ENCODE results near the gene AGO3. TPM values are rescaled to one million over a fixed set of nuclear protein-coding genes. Genes with fewer than 3 reads are reported as not detected.

The AGO3 gene
- polyA plus RNA-seq, 1 donor: 9.9 TPM

- Histone ChIP-seq H3K27me3 (ENCODE audit: control insufficient read depth, insufficient read depth, low read length) (peaks cover 3% of the 10 kb centered on the region), H3K27ac (ENCODE audit: low read length) (no peak overlapping the region), H3K36me3 (ENCODE audit: control insufficient read depth, insufficient read depth, low read length) (no peaks in the 10 kb centered on the region), H3K4me1 (ENCODE audit: control insufficient read depth, insufficient read depth, low read length) (peaks cover 3% of the 10 kb centered on the region), H3K9me3 (ENCODE audit: control insufficient read depth, low read depth, low read length) (no peaks in the 10 kb centered on the region), H3K4me3 (ENCODE audit: low read length) (no peak overlapping the region)
- DNase-seq: no peak
- WGBS (ENCODE audit: insufficient coverage, low lambda C conversion rate): 80% methylated on average over 1 of the region's 3 CpGs
These were observed 149.3 kb downstream of the AGO3 start for GRCh38 chr1:36080236-36080635.

GRCh38 chr1:36080801-36081200 is 149.9 kb downstream of the AGO3 start:
- no peaks in the 10 kb centered on the region for H3K9me3 ChIP-seq (ENCODE audit: control insufficient read depth, low read depth, low read length)
- no peaks in the 10 kb centered on the region for H3K36me3 ChIP-seq (ENCODE audit: control insufficient read depth, insufficient read depth, low read length)
- H3K4me1 ChIP-seq (ENCODE audit: control insufficient read depth, insufficient read depth, low read length): peaks cover 3% of the 10 kb centered on the region
- H3K27ac ChIP-seq (ENCODE audit: low read length): no peak overlapping the region
- DNase-seq: no peak
- no peak overlapping the region for H3K4me3 ChIP-seq (ENCODE audit: low read length)
- H3K27me3 ChIP-seq (ENCODE audit: control insufficient read depth, insufficient read depth, low read length): peaks cover 3% of the 10 kb centered on the region
- 80% methylated on average over 1 of the region's 6 CpGs for WGBS (ENCODE audit: insufficient coverage, low lambda C conversion rate)

DNA sequence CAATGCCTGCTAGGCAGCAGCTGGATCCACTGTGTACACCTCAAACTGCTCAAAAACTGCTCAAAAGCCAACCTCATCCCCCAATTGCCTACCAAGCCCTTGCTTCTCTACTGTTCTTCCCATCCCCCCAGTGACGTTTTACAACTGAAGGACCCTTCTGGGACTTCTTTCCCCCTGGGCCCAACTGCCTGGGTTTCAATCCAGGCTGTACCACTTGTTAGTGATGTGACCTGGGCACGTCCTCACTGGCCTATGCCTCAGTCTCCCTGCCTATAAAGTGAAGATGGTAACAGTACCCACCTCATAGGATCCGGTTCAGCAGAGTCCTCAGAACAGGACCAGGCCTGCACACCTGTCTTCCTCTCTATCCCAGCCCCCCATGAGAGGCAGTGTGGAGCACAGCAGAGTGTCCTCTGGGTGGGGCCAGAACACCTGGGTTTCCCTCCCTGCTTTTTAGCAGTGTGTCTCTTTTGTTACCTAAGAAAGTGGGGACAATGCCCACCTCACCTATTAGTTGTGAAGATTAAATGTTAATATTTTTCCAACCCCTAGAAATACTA is 151.1 kb downstream of the AGO3 start:
- H3K4me3 ChIP-seq (ENCODE audit: low read length): no peak overlapping the region
- H3K36me3 ChIP-seq (ENCODE audit: control insufficient read depth, insufficient read depth, low read length): no peaks in the 10 kb centered on the region
- H3K9me3 ChIP-seq (ENCODE audit: control insufficient read depth, low read depth, low read length): no peaks in the 10 kb centered on the region
- H3K4me1 ChIP-seq (ENCODE audit: control insufficient read depth, insufficient read depth, low read length): peaks cover 3% of the 10 kb centered on the region
- H3K27me3 ChIP-seq (ENCODE audit: control insufficient read depth, insufficient read depth, low read length): peaks cover 3% of the 10 kb centered on the region
- no CpG with 5 or more reads among the region's 3 CpGs for WGBS (ENCODE audit: insufficient coverage, low lambda C conversion rate)
- no peak overlapping the region for H3K27ac ChIP-seq (ENCODE audit: low read length)
- no peak for DNase-seq

DNA sequence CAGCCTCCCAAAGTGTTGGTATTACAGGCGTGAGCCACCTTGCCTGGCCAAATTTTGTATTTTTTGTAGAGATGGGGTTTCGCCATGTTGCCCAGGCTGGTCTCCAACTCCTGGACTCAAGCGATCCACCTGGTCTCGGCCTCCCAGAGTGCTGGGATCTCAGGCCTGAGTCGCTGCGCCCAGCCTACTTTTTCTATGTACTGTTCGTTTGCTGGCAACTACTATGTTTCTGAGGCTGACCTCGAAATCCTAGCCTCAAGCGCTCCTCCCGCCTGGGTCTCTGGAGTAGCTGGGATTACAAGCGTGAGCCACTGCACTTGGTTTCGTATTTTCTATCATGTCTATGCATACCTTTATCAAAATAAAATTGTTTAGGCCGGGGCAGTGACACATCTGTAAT is 152.3 kb downstream of the AGO3 start:
- Histone ChIP-seq H3K36me3 (ENCODE audit: control insufficient read depth, insufficient read depth, low read length) (no peaks in the 10 kb centered on the region), H3K4me1 (ENCODE audit: control insufficient read depth, insufficient read depth, low read length) (peaks cover 4% of the 10 kb centered on the region), H3K27me3 (ENCODE audit: control insufficient read depth, insufficient read depth, low read length) (peaks cover 3% of the 10 kb centered on the region), H3K4me3 (ENCODE audit: low read length) (no peak overlapping the region), H3K27ac (ENCODE audit: low read length) (no peak overlapping the region), H3K9me3 (ENCODE audit: control insufficient read depth, low read depth, low read length) (peaks cover under 1% of the 10 kb centered on the region)
- no peak for DNase-seq
- WGBS (ENCODE audit: insufficient coverage, low lambda C conversion rate): 83% methylated on average over 1 of the region's 13 CpGs

GRCh38 chr1:36083635-36084496 is 153.0 kb downstream of the AGO3 start, which contains the start of gene TEKT2:
Gene TEKT2, plus strand, starts transcription at chr1:36084094. Its CDS starts 828 bp downstream, at chr1:36084922.
- Histone ChIP-seq H3K4me3 (ENCODE audit: low read length) (peak within 1 kb of the TSS; percentile 50), H3K27ac (ENCODE audit: low read length) (no peak within 1 kb of the TSS), H3K4me1 (ENCODE audit: control insufficient read depth, insufficient read depth, low read length) (peaks cover 7% of the 10 kb centered on the region), H3K27me3 (ENCODE audit: control insufficient read depth, insufficient read depth, low read length) (peaks cover 3% of the 10 kb centered on the region), H3K36me3 (ENCODE audit: control insufficient read depth, insufficient read depth, low read length) (no peaks in the 10 kb centered on the region), H3K9me3 (ENCODE audit: control insufficient read depth, low read depth, low read length) (peaks cover 4% of the 10 kb centered on the region)
- WGBS (ENCODE audit: insufficient coverage, low lambda C conversion rate): no CpG with 5 or more reads among the region's 59 CpGs
- DNase-seq: peak in 1 of 2 donors; percentile 65

GRCh38 chr1:36084497-36085115 is 153.7 kb downstream of the AGO3 start:
- peaks cover 7% of the 10 kb centered on the region for H3K4me1 ChIP-seq (ENCODE audit: control insufficient read depth, insufficient read depth, low read length)
- H3K4me3 ChIP-seq (ENCODE audit: low read length): peak overlapping the region; percentile 50
- peaks cover 3% of the 10 kb centered on the region for H3K27me3 ChIP-seq (ENCODE audit: control insufficient read depth, insufficient read depth, low read length)
- no CpG with 5 or more reads among the region's 19 CpGs for WGBS (ENCODE audit: insufficient coverage, low lambda C conversion rate)
- no peak for DNase-seq
- H3K36me3 ChIP-seq (ENCODE audit: control insufficient read depth, insufficient read depth, low read length): no peaks in the 10 kb centered on the region
- no peak overlapping the region for H3K27ac ChIP-seq (ENCODE audit: low read length)
- H3K9me3 ChIP-seq (ENCODE audit: control insufficient read depth, low read depth, low read length): peaks cover 4% of the 10 kb centered on the region

GRCh38 chr1:36085126-36085525 is 154.2 kb downstream of the AGO3 start:
- DNase-seq: no peak
- no peaks in the 10 kb centered on the region for H3K36me3 ChIP-seq (ENCODE audit: control insufficient read depth, insufficient read depth, low read length)
- no CpG with 5 or more reads among the region's 9 CpGs for WGBS (ENCODE audit: insufficient coverage, low lambda C conversion rate)
- H3K9me3 ChIP-seq (ENCODE audit: control insufficient read depth, low read depth, low read length): peaks cover 4% of the 10 kb centered on the region
- no peak overlapping the region for H3K27ac ChIP-seq (ENCODE audit: low read length)
- no peak overlapping the region for H3K4me3 ChIP-seq (ENCODE audit: low read length)
- peaks cover 10% of the 10 kb centered on the region for H3K4me1 ChIP-seq (ENCODE audit: control insufficient read depth, insufficient read depth, low read length)
- H3K27me3 ChIP-seq (ENCODE audit: control insufficient read depth, insufficient read depth, low read length): peaks cover 3% of the 10 kb centered on the region

GRCh38 chr1:36085686-36086526 is 155.0 kb downstream of the AGO3 start:
- no CpG with 5 or more reads among the region's 29 CpGs for WGBS (ENCODE audit: insufficient coverage, low lambda C conversion rate)
- Histone ChIP-seq H3K36me3 (ENCODE audit: control insufficient read depth, insufficient read depth, low read length) (peaks cover 1% of the 10 kb centered on the region), H3K4me1 (ENCODE audit: control insufficient read depth, insufficient read depth, low read length) (peaks cover 16% of the 10 kb centered on the region), H3K27ac (ENCODE audit: low read length) (no peak overlapping the region), H3K9me3 (ENCODE audit: control insufficient read depth, low read depth, low read length) (peaks cover 4% of the 10 kb centered on the region), H3K27me3 (ENCODE audit: control insufficient read depth, insufficient read depth, low read length) (peaks cover 3% of the 10 kb centered on the region), H3K4me3 (ENCODE audit: low read length) (no peak overlapping the region)
- no peak for DNase-seq

DNA sequence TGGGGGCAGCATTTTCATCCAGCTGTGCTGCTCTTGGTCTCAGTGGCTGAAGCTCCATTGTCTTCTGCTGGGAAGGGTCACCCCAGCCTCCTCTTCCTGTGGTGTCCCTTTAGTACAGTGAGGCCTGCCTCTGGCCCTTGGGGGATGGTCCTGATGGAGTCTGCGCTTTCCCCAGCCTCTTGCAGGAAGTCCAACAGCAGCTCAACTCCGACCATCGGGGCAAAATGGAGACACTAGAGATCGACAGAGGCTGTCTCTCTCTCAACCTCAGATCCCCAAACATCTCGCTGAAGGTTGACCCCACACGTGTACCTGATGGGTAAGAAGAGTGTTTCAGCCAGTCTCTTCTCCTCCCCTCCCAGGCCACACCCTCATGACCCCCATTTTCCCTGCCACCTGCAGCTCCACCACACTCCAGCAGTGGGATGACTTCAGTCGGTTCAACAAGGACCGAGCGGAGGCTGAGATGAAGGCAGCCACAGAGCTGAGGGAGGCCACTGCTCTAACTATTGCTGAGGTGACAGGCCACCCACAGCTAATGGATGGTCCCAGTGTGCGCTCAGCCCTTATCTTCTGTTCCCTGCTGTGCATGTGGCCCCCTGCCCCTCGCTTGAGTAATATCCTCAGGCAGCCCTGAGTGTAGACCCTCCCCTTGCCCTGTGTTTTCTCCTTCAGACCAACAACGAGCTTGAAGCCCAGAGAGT is 155.8 kb downstream of the AGO3 start:
- DNase-seq: no peak
- H3K9me3 ChIP-seq (ENCODE audit: control insufficient read depth, low read depth, low read length): peaks cover 4% of the 10 kb centered on the region
- no CpG with 5 or more reads among the region's 12 CpGs for WGBS (ENCODE audit: insufficient coverage, low lambda C conversion rate)

More for the DNA sequence above, 155.8 kb downstream of the AGO3 start:
- peaks cover 9% of the 10 kb centered on the region for H3K36me3 ChIP-seq (ENCODE audit: control insufficient read depth, insufficient read depth, low read length)
- H3K4me3 ChIP-seq (ENCODE audit: low read length): no peak overlapping the region
- H3K27ac ChIP-seq (ENCODE audit: low read length): no peak overlapping the region
- peaks cover 3% of the 10 kb centered on the region for H3K27me3 ChIP-seq (ENCODE audit: control insufficient read depth, insufficient read depth, low read length)
- peaks cover 16% of the 10 kb centered on the region for H3K4me1 ChIP-seq (ENCODE audit: control insufficient read depth, insufficient read depth, low read length)

Data from large intestine (tissue), 3 donors.